Thymus (tissue), 11 donors: ENCODE results near the gene HARS1. TPM values are rescaled to one million over a fixed set of nuclear protein-coding genes. Genes with fewer than 3 reads are reported as not detected.
"Not testable (repeated sequence)": the region's sequence is repeated elsewhere in the genome, so short reads cannot be mapped to it uniquely, and the experiment has no call there.

ENCODE experiments used
- DNase-seq, 9 donors: peaks; one replicate each; pipeline ENCODE4 v3.0.0-alpha.2; 2013; ENCODE audit warnings: low spot score in 9 of 9, low read depth in 6 of 9, missing footprints in 1 of 9
- H3K27ac ChIP-seq, 2 donors: one replicate each; pipeline ENCODE4 v1.5.1; 2013; ENCODE audit warnings: control low read depth in 1 of 2, low read depth in 1 of 2, low read length in 1 of 2, mild to moderate bottlenecking in 1 of 2, moderate library complexity in 1 of 2
- H3K27me3 ChIP-seq, 2 donors: one replicate each; pipeline ENCODE4 v1.5.1; 2013; ENCODE audit warnings: low read length in 1 of 2; ENCODE audit not compliant: control insufficient read depth in 2 of 2, insufficient read depth in 1 of 2
- H3K36me3 ChIP-seq, 2 donors: one replicate each; pipeline ENCODE4 v1.5.1; 2013; ENCODE audit warnings: low read length in 1 of 2, mild to moderate bottlenecking in 1 of 2, moderate library complexity in 1 of 2; ENCODE audit not compliant: control insufficient read depth in 2 of 2, insufficient read depth in 2 of 2
- H3K4me1 ChIP-seq, 2 donors: one replicate each; pipeline ENCODE4 v1.5.1; 2013; ENCODE audit warnings: low read length in 2 of 2; ENCODE audit not compliant: control insufficient read depth in 2 of 2, insufficient read depth in 2 of 2
- H3K4me3 ChIP-seq, 2 donors: one replicate each; pipeline ENCODE4 v1.5.1; 2013; ENCODE audit warnings: low read length in 2 of 2, control low read depth in 1 of 2, mild to moderate bottlenecking in 1 of 2
- H3K9me3 ChIP-seq, 2 donors: one replicate each; pipeline ENCODE4 v1.5.1; 2013; ENCODE audit warnings: low read length in 1 of 2, mild to moderate bottlenecking in 1 of 2; ENCODE audit not compliant: control insufficient read depth in 2 of 2, insufficient read depth in 1 of 2
- WGBS: extraction: QIAGEN DNeasy Blood & Tissue Kit; methylation state at CpG from one replicate; pipeline ENCODE4 v1.1.7; 2013; 5-methylcytosine and 5-hydroxymethylcytosine counted together
- polyA plus RNA-seq: library from polyadenylated mRNA; stranded (reverse); fragments of 200-250 nt; gene quantifications from one replicate; pipeline ENCODE4 v1.2.3, GENCODE V29; 2013
- total RNA-seq: library from RNA; stranded (reverse); fragments of 120-200 nt; gene quantifications from one replicate; pipeline ENCODE4 v1.2.4, GENCODE V29; 2013
- donor health status: healthy.

HARS1 gene
- total and polyA plus RNA-seq, 2 donors: 45.4 to 58.8 TPM

GRCh38 chr5:140641716-140642115, 49.5 kb downstream of the HARS1 start:
- Histone ChIP-seq H3K27me3 (peaks cover 0 to 3% of the 10 kb centered on the region in 2 donors), H3K4me3 (no peak overlapping the region), H3K4me1 (peaks cover 13 to 20% of the 10 kb centered on the region in 2 donors), H3K9me3 (no peaks in the 10 kb centered on the region), H3K36me3 (peaks cover 35 to 37% of the 10 kb centered on the region in 2 donors), H3K27ac (no peak overlapping the region)
- DNase-seq: no peak
- 98% methylated on average over 8 of the region's 8 CpGs for WGBS

GRCh38 chr5:140639148-140639981, 51.8 kb downstream of the HARS1 start, which contains the start of gene TMCO6:
Gene TMCO6 (plus strand): TSS chr5:140639451. CDS start chr5:140639528, 77 bp downstream.
- peaks cover 7 to 16% of the 10 kb centered on the region in 2 donors for H3K4me1 ChIP-seq
- H3K9me3 ChIP-seq: no peaks in the 10 kb centered on the region
- peak; percentile 72 to 94 (median 90) for DNase-seq
- peak within 1 kb of the TSS; percentile 66 to 80 for H3K27ac ChIP-seq
- peak within 1 kb of the TSS; percentile 65 to 87 for H3K4me3 ChIP-seq
- WGBS: under 1% methylated on average over 63 of the region's 63 CpGs
- peaks cover 22 to 26% of the 10 kb centered on the region in 2 donors for H3K36me3 ChIP-seq
- H3K27me3 ChIP-seq: peaks cover 0 to 4% of the 10 kb centered on the region in 2 donors

- H3K27ac ChIP-seq: peak overlapping the region; percentile 66 to 80
- not testable (repeated sequence) for H3K27me3 ChIP-seq, DNase-seq, H3K9me3 ChIP-seq
- peaks cover 7 to 16% of the 10 kb centered on the region in 2 donors for H3K4me1 ChIP-seq
- H3K4me3 ChIP-seq: peak overlapping the region; percentile 65 to 87
- 37% methylated on average over 9 of the region's 9 CpGs for WGBS
- H3K36me3 ChIP-seq: peaks cover 17 to 20% of the 10 kb centered on the region in 2 donors
Observed at GRCh38 chr5:140638898-140639147, 52.3 kb downstream of the HARS1 start.

GRCh38 chr5:140637371-140638100, 53.6 kb downstream of the HARS1 start:
- H3K4me1 ChIP-seq: peaks cover 7 to 23% of the 10 kb centered on the region in 2 donors
- H3K27me3 ChIP-seq: peaks cover 11 to 22% of the 10 kb centered on the region in 2 donors
- no peak overlapping the region for H3K27ac ChIP-seq
- 95% methylated on average over 10 of the region's 10 CpGs for WGBS
- H3K9me3 ChIP-seq: no peaks in the 10 kb centered on the region
- no peak overlapping the region for H3K4me3 ChIP-seq
- H3K36me3 ChIP-seq: peaks cover 4 to 11% of the 10 kb centered on the region in 2 donors
- no peak for DNase-seq

GRCh38 chr5:140635291-140636257, 55.6 kb downstream of the HARS1 start:
- no peak for DNase-seq
- no peak overlapping the region for H3K27ac ChIP-seq
- peaks cover 0 to 2% of the 10 kb centered on the region in 2 donors for H3K9me3 ChIP-seq
- 93% methylated on average over 8 of the region's 8 CpGs for WGBS
- peaks cover 24 to 42% of the 10 kb centered on the region in 2 donors for H3K27me3 ChIP-seq
- no peak overlapping the region for H3K4me3 ChIP-seq
- H3K4me1 ChIP-seq: peaks cover 18 to 33% of the 10 kb centered on the region in 2 donors
- no peaks in the 10 kb centered on the region for H3K36me3 ChIP-seq

- H3K27me3 ChIP-seq: peaks cover 26 to 50% of the 10 kb centered on the region in 2 donors
- H3K27ac ChIP-seq: no peak overlapping the region
- no peaks in the 10 kb centered on the region for H3K36me3 ChIP-seq
- H3K4me1 ChIP-seq: peaks cover 11 to 22% of the 10 kb centered on the region in 2 donors
- H3K9me3 ChIP-seq: peaks cover 0 to 2% of the 10 kb centered on the region in 2 donors
- no peak for DNase-seq
- H3K4me3 ChIP-seq: no peak overlapping the region
- 86% methylated on average over 3 of the region's 3 CpGs for WGBS
Observed at GRCh38 chr5:140634103-140634502, 57.1 kb downstream of the HARS1 start.

- H3K4me3 ChIP-seq: no peak overlapping the region
Observed at GRCh38 chr5:140633501-140633900, 57.7 kb downstream of the HARS1 start.

GRCh38 chr5:140633021-140633471, 58.1 kb downstream of the HARS1 start, which contains the start of gene CD14:
Gene CD14 (minus strand): TSS chr5:140633175. CDS start chr5:140633071, 104 bp downstream.
- Histone ChIP-seq H3K9me3 (peaks cover 0 to 2% of the 10 kb centered on the region in 2 donors), H3K27me3 (peaks cover 26 to 54% of the 10 kb centered on the region in 2 donors), H3K27ac (peak within 1 kb of the TSS in 1 of 2 donors; percentile 42), H3K36me3 (no peaks in the 10 kb centered on the region), H3K4me3 (peak within 1 kb of the TSS; percentile 29 to 55), H3K4me1 (peaks cover 11 to 17% of the 10 kb centered on the region in 2 donors)
- 15% methylated on average over 16 of the region's 16 CpGs for WGBS
- DNase-seq: no peak

More at GRCh38 chr5:140633501-140633900, 57.7 kb downstream of the HARS1 start:
- Histone ChIP-seq H3K36me3 (no peaks in the 10 kb centered on the region), H3K4me1 (peaks cover 11 to 17% of the 10 kb centered on the region in 2 donors), H3K27ac (no peak overlapping the region), H3K9me3 (peaks cover 0 to 2% of the 10 kb centered on the region in 2 donors), H3K27me3 (peaks cover 26 to 53% of the 10 kb centered on the region in 2 donors)
- DNase-seq: no peak
- WGBS: 95% methylated on average over 2 of the region's 2 CpGs
